Parathyroid adenoma (tissue), 2 donors: Measurements from ENCODE around the gene ZNF618.

Experiments
- H2AFZ ChIP-seq: fragments of 300-600 bp; sonication (generic); one replicate; pipeline ENCODE4 v1.7.0; 2017; ENCODE audit warnings: antibody characterized with exemption, mild to moderate bottlenecking
- H3K27ac ChIP-seq: fragments of 300-600 bp; sonication (generic); one replicate; pipeline ENCODE4 v1.7.0; 2017
- H3K27me3 ChIP-seq: fragments of 300-600 bp; sonication (generic); one replicate; pipeline ENCODE4 v1.7.0; 2017; ENCODE audit warnings: low read length; ENCODE audit not compliant: control insufficient read depth, insufficient read depth
- H3K36me3 ChIP-seq: fragments of 300-600 bp; sonication (generic); one replicate; pipeline ENCODE4 v1.7.0; 2017; ENCODE audit warnings: low read length; ENCODE audit not compliant: control insufficient read depth, insufficient read depth
- H3K4me1 ChIP-seq: fragments of 300-600 bp; sonication (generic); one replicate; pipeline ENCODE4 v1.7.0; 2017; ENCODE audit warnings: control low read depth
- H3K4me2 ChIP-seq: fragments of 300-600 bp; sonication (generic); one replicate; pipeline ENCODE4 v1.7.0; 2017; ENCODE audit warnings: low read length
- H3K4me3 ChIP-seq: fragments of 300-600 bp; sonication (generic); one replicate; pipeline ENCODE4 v1.7.0; 2017; ENCODE audit warnings: low read depth, low read length
- H3K79me2 ChIP-seq: fragments of 300-600 bp; sonication (generic); one replicate; pipeline ENCODE4 v1.7.0; 2017; ENCODE audit warnings: control low read depth
- H3K9ac ChIP-seq: fragments of 300-600 bp; sonication (generic); one replicate; pipeline ENCODE4 v1.7.0; 2017; ENCODE audit warnings: mild to moderate bottlenecking
- H3K9me3 ChIP-seq: fragments of 300-600 bp; sonication (generic); one replicate; pipeline ENCODE4 v1.7.0; 2017; ENCODE audit warnings: low read length; ENCODE audit not compliant: control insufficient read depth
- CTCF ChIP-seq: fragments of 300-600 bp; sonication (generic); IDR thresholded peaks from one replicate; pipeline ENCODE4 v1.7.0; 2017; ENCODE audit warnings: antibody characterized with exemption, mild to moderate bottlenecking
- donor health status: primary hyperparathyroidism.

ZNF618 gene

DNA sequence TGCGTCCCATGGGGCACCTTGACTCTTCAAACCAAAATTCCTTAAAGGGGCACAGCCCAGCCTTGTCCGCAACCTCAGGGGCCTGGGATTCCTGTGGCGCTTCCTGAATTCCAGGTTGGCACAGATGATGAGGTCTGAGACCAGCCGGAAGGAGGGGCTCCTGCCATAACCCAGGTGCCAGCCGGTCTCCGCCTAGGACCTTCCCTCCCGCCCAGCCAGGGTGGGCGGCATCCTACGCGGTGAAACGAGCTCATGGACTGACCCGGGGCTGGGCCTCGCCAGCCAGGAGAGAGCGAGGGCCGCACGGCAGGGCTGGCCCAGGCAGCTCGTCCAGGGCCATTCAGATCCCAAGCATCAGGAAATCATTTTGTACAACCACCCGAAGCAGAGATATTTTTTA lies 179.0 kb downstream of the ZNF618 start:
- no peak for TF ChIP-seq CTCF
- Histone ChIP-seq H3K79me2 (no peaks in the 10 kb centered on the region), H3K4me1 (no peaks in the 10 kb centered on the region), H3K4me3 (no peak overlapping the region), H3K27me3 (no peaks in the 10 kb centered on the region), H3K9me3 (no peaks in the 10 kb centered on the region), H3K27ac (no peak overlapping the region), H3K9ac (no peak overlapping the region), H3K4me2 (no peak overlapping the region), H2AFZ (no peak overlapping the region), H3K36me3 (no peaks in the 10 kb centered on the region)

- Histone ChIP-seq H2AFZ (no peak overlapping the region), H3K4me2 (no peak overlapping the region), H3K27ac (no peak overlapping the region), H3K27me3 (no peaks in the 10 kb centered on the region), H3K4me3 (no peak overlapping the region), H3K79me2 (no peaks in the 10 kb centered on the region), H3K4me1 (no peaks in the 10 kb centered on the region), H3K9me3 (no peaks in the 10 kb centered on the region), H3K9ac (no peak overlapping the region), H3K36me3 (no peaks in the 10 kb centered on the region)
- TF ChIP-seq CTCF = no peak
Observed at GRCh38 chr9:114055894-114056293, 179.8 kb downstream of the ZNF618 start.

DNA sequence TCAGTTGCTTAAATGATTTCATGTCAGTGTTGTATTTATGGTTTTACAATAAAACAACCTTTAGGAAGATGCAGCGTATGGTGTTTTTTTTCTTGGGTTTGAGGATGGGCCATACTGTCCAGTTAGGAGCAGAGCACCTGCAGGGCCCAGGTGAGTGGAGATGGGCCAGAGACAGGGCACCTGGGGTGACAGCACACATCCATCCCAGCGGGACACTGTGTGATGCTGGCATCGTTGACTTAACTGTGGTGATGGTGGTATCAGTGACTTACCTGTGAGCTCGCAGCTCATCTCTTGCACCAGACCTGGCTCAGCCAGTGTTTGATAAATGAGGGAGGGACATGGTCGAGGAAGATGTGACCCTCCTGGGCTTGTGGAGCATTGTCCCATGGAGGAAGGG lies 180.4 kb downstream of the ZNF618 start:
- TF ChIP-seq CTCF = no peak

DNA sequence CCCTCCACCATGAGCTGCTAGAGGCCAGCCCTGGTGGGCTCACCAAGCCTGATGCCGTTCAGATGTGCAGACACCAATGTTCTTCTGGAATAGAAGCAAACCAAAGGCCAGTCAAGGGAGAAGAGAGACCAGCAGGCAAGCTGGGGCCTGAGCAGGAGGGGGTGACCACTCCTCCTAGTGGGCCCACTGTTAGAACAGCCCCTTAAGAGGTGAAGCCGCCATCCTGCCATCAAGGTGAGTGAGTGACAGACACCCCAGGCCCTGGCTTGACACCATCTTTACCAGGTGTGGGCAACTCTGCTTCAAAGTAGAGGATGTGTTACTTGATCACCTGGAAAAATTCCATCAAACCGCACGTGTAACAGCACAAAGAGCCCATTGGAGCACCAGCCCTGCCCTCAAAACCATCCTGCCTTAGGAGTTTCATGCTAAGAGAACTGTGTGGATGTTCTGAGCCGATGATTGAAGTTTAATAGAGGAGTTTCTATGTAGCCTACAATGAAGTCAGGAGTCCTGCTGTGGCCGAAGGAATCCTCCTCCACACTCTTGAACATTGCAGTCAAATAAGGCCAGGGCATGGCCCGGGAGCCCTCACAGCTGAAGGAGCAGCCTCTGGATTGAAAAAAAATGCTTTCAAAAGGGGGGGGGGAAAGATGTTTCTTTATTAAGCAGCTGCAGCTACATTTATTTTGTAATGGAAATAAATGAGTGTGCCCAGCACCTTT lies 181.2 kb downstream of the ZNF618 start:
- H3K27ac ChIP-seq = no peak overlapping the region
- no peaks in the 10 kb centered on the region for H3K27me3 ChIP-seq
- H3K4me3 ChIP-seq = no peak overlapping the region
- H3K4me1 ChIP-seq = no peaks in the 10 kb centered on the region
- H3K79me2 ChIP-seq = no peaks in the 10 kb centered on the region
- no peaks in the 10 kb centered on the region for H3K9me3 ChIP-seq
- no peaks in the 10 kb centered on the region for H3K36me3 ChIP-seq
- no peak overlapping the region for H3K4me2 ChIP-seq
- no peak for TF ChIP-seq CTCF
- no peak overlapping the region for H2AFZ ChIP-seq
- H3K9ac ChIP-seq = no peak overlapping the region

More for the DNA sequence above, 180.4 kb downstream of the ZNF618 start:
- H2AFZ ChIP-seq = no peak overlapping the region
- H3K36me3 ChIP-seq = no peaks in the 10 kb centered on the region
- H3K27me3 ChIP-seq = no peaks in the 10 kb centered on the region
- H3K27ac ChIP-seq = no peak overlapping the region
- no peak overlapping the region for H3K4me2 ChIP-seq
- H3K79me2 ChIP-seq = no peaks in the 10 kb centered on the region
- no peak overlapping the region for H3K4me3 ChIP-seq
- H3K9ac ChIP-seq = no peak overlapping the region
- no peaks in the 10 kb centered on the region for H3K4me1 ChIP-seq
- no peaks in the 10 kb centered on the region for H3K9me3 ChIP-seq

DNA sequence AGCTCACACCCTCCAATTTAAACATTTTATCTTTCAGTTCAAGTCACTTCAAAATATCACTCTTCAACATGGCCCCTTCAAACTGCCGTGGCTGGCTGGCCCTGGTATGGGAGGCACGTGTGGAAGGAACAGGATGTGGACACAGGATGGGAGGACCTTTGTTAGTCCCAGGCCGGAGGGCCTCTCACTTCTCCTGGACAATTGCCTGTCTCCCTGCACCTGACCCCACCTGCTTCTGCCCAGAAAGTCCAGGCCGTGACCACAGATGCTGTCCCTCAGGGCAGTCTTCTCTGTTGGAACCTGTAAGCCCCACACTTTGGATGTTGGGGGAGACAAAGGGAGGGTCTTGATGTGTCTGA lies 182.6 kb downstream of the ZNF618 start:
- Histone ChIP-seq H3K36me3 (no peaks in the 10 kb centered on the region), H3K4me1 (no peaks in the 10 kb centered on the region), H3K27me3 (no peaks in the 10 kb centered on the region), H2AFZ (no peak overlapping the region), H3K4me2 (no peak overlapping the region), H3K9me3 (no peaks in the 10 kb centered on the region), H3K4me3 (no peak overlapping the region), H3K27ac (no peak overlapping the region), H3K79me2 (no peaks in the 10 kb centered on the region), H3K9ac (no peak overlapping the region)
- no peak for TF ChIP-seq CTCF
